HepG2 (cell line): ENCODE data around the gene NUTF2. TPM values are rescaled to one million over a fixed set of nuclear protein-coding genes. Genes with fewer than 3 reads are reported as not detected.

Experiments used
- ATAC-seq: fragments of 200-7000 bp; cut with Tn5 transposase; 3 replicates; pipeline ENCODE4 v1.9.1; 2020; ENCODE audit warnings: mild to moderate bottlenecking, moderate library complexity
- BruUV-seq: library from RNA; stranded (reverse); fragments of 400-500 nt; replicated peaks from 2 replicates; lab custom pipeline; 2021; lab: Mats Ljungman, UMichigan
- CTCF ChIA-PET: fragments of 300-600 bp; formaldehyde crosslinking; extraction: SDS; loops from one replicate; lab custom pipeline; 2021; ENCODE audit warnings: low total read pairs, inconsistent platforms, low intra/inter-chr PET ratio; lab: Yijun Ruan, JAX
- POLR2A ChIA-PET: fragments of 350-600 bp; sonication (Branson Sonifier 250); formaldehyde crosslinking; loops from one replicate; lab custom pipeline; 2020; ENCODE audit warnings: antibody characterized with exemption, inconsistent platforms; lab: Yijun Ruan, JAX
- DNase-seq: peaks from one replicate; pipeline ENCODE4 v3.0.0-alpha.2; 2015; ENCODE audit warnings: low spot score
- FAIRE-seq: peaks from 3 replicates; lab custom pipeline; 2011; peaks lifted over from hg19 to GRCh38; lab: Jason Lieb, UNC
- H2AFZ ChIP-seq: one replicate; pipeline ENCODE4 v1.6.1; 2011; ENCODE audit warnings: low read length, inconsistent platforms
- H3K27ac ChIP-seq: fragments of 300-600 bp; 3 replicates; pipeline ENCODE4 v1.8.0; 2011; ENCODE audit warnings: mixed run types, mild to moderate bottlenecking, mixed read lengths, low read length, inconsistent platforms; ENCODE audit not compliant: insufficient read depth; ENCODE audit errors: extremely low read length
- H3K27me3 ChIP-seq, 2 experiments: fragments of 200-600 bp in 1 of 2; 2 replicates in 1 of 2; 3 replicates in 1 of 2; pipeline versions ENCODE4 v1.6.0 to v1.8.0; 2011; ENCODE audit warnings: low read length in 2 of 2, mild to moderate bottlenecking in 2 of 2, moderate library complexity in 2 of 2, inconsistent platforms in 1 of 2; ENCODE audit not compliant: insufficient read depth in 2 of 2, control insufficient read depth in 1 of 2
- H3K36me3 ChIP-seq, 2 experiments: fragments of 200-600 bp in 1 of 2; replicated peaks in 1 of 2; 2 replicates in 1 of 2; 3 replicates in 1 of 2; pipeline versions ENCODE4 v1.5.1 to v1.8.0; 2011; ENCODE audit warnings: low read length in 2 of 2, inconsistent platforms in 1 of 2; ENCODE audit not compliant: insufficient read depth in 2 of 2, control insufficient read depth in 1 of 2
- H3K4me1 ChIP-seq: 2 replicates; pipeline ENCODE4 v1.5.1; 2012; ENCODE audit warnings: low read length, inconsistent platforms; ENCODE audit not compliant: insufficient read depth
- H3K4me2 ChIP-seq: 2 replicates; pipeline ENCODE4 v1.6.0; 2011; ENCODE audit warnings: low read depth, low read length, inconsistent platforms
- H3K4me3 ChIP-seq, 3 experiments: fragments of 200-600 bp in 1 of 3; sonication (generic), shearing (Covaris generic) in 1 of 3; replicated peaks in 1 of 3; 2 replicates each; pipeline ENCODE4 v1.5.1; 2011 to 2016; ENCODE audit warnings: low read length in 3 of 3, inconsistent platforms in 2 of 3, low read depth in 2 of 3, mild to moderate bottlenecking in 2 of 3, control low read depth in 1 of 3, mixed read lengths in 1 of 3; ENCODE audit not compliant: insufficient read depth in 1 of 3
- H3K79me2 ChIP-seq: one replicate; pipeline ENCODE4 v1.6.1; 2011; ENCODE audit warnings: low read length, inconsistent platforms; ENCODE audit not compliant: insufficient read depth
- H3K9ac ChIP-seq: 2 replicates; pipeline ENCODE4 v1.6.0; 2011; ENCODE audit warnings: mild to moderate bottlenecking, low read depth, low read length, inconsistent platforms; ENCODE audit not compliant: insufficient read depth
- H3K9me3 ChIP-seq: 2 replicates; pipeline ENCODE4 v1.5.1; 2012; ENCODE audit warnings: mild to moderate bottlenecking, low read length
- H4K20me1 ChIP-seq: 2 replicates; pipeline ENCODE4 v1.6.0; 2011; ENCODE audit warnings: inconsistent platforms, mild to moderate bottlenecking, low read length, moderate library complexity; ENCODE audit not compliant: insufficient read depth
- AGO2 ChIP-seq: fragments of 200-400 bp; formaldehyde crosslinking; optimal IDR thresholded peaks from 2 replicates; pipeline ENCODE3; 2017; ENCODE audit warnings: mild to moderate bottlenecking, low read depth, low read length, moderate library complexity
- HIC2 ChIP-seq: sonication (generic); formaldehyde crosslinking; IDR thresholded peaks from 2 replicates; pipeline ENCODE4 v1.9.0; 2022; ENCODE audit warnings: low read depth, missing genetic modification reagents
- ZNF570 ChIP-seq: sonication (generic); formaldehyde crosslinking; IDR thresholded peaks from 2 replicates; pipeline ENCODE4 v1.4.0; 2020; ENCODE audit warnings: mild to moderate bottlenecking, missing genetic modification reagents, borderline replicate concordance
- ZNF777 ChIP-seq: sonication (generic); formaldehyde crosslinking; IDR thresholded peaks from 2 replicates; pipeline ENCODE4 v1.4.0; 2020; ENCODE audit warnings: missing genetic modification reagents
- WGBS: methylation state at CpG from one replicate; pipeline ENCODE4 v1.1.6; 2017; ENCODE audit warnings: low lambda C conversion rate; 5-methylcytosine and 5-hydroxymethylcytosine counted together
- in situ Hi-C: cut with HindIII; loops from 2 replicates; pipeline ENCODE4 v1.10.0; 2017; ENCODE audit warnings: low pct_unique_long_range_greater_than_20kb; ENCODE audit not compliant: extremely low pct_ligation_motif_present
- intact Hi-C: fragments of 100-400 bp; cut with micrococcal nuclease; formaldehyde crosslinking; loops from one replicate; pipeline ENCODE4 v1.10.0; 2022; ENCODE audit not compliant: unreplicated experiment
- polyA plus RNA-seq, 8 experiments: library from polyadenylated mRNA; depleted of rRNA in 3 of 8; stranded (reverse) in 7 of 8; unstranded in 1 of 8; fragments of >200 nt; fragmentation: Illumina TruSeq in 4 of 8; extraction: Trizol in 4 of 8; gene quantifications; 2 replicates each; pipeline versions ENCODE4 v1.2.1 to v1.2.3, GENCODE V29; 2011 to 2016; ENCODE audit warnings: low read depth in 4 of 8, missing spikeins in 1 of 8, mixed read lengths in 1 of 8; ENCODE audit not compliant: insufficient read depth in 1 of 8
- total RNA-seq, 5 experiments: library from RNA; depleted of rRNA; stranded (reverse); fragments of >200 nt; fragmentation: Illumina TruSeq; extraction: Trizol; gene quantifications; 2 replicates each; pipeline ENCODE4 v1.2.3, GENCODE V29; 2016; ENCODE audit warnings: low read depth in 1 of 5
- TF ChIP-seq, protein P1 (sequence below): sonication (generic); formaldehyde crosslinking; IDR thresholded peaks from 2 replicates; pipeline ENCODE4 v1.4.0; 2020; ENCODE audit warnings: missing genetic modification reagents

NUTF2 gene
- total and polyA plus RNA-seq, 2 of the 13 experiments (the other 11 are each of a cell fraction or from before 2014, with no cell fraction given): 168 to 214 TPM

DNA sequence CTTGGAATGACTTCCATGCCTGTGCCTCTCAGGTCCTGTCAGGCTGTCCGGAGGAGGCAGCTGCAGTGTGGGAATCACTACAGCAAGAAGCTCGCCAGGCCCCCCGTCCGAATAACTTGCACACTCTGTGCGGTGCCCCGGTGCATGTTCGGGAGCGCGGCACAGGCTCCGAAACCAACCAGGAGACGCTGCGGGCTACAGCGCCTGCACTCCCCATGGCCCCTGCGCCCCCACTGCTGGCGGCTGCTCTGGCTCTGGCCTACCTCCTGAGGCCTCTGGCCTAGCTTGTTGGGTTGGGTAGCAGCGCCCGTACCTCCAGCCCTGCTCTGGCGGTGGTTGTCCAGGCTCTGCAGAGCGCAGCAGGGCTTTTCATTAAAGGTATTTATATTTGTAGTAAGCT is 39.2 kb downstream of the NUTF2 start:
- CTCF ChIA-PET: interaction anchor here (5.3 kb wide), 1 partner anchor 42 kb away, joined by 63 read pairs; no protein-coding TSS in a partner anchor
- H3K4me2 ChIP-seq: no peak overlapping the region
- H3K9ac ChIP-seq: no peak overlapping the region
- H3K9me3 ChIP-seq: no peaks in the 10 kb centered on the region
- peaks cover 31% of the 10 kb centered on the region for H3K4me1 ChIP-seq
- no TSS peak for BruUV-seq
- H2AFZ ChIP-seq: no peak overlapping the region
- FAIRE-seq: no peak
- WGBS: 98% methylated on average over 10 of the region's 19 CpGs
- POLR2A ChIA-PET: interaction anchor here (1.0 to 1.2 kb wide), 2 partner anchors 28 to 49 kb away, joined by 3 to 4 read pairs; no protein-coding TSS in a partner anchor
- intact Hi-C loops: no loop called here
- H3K4me3 ChIP-seq: no peak overlapping the region
- no peak overlapping the region for H3K27ac ChIP-seq
- TF ChIP-seq, protein P1, sequence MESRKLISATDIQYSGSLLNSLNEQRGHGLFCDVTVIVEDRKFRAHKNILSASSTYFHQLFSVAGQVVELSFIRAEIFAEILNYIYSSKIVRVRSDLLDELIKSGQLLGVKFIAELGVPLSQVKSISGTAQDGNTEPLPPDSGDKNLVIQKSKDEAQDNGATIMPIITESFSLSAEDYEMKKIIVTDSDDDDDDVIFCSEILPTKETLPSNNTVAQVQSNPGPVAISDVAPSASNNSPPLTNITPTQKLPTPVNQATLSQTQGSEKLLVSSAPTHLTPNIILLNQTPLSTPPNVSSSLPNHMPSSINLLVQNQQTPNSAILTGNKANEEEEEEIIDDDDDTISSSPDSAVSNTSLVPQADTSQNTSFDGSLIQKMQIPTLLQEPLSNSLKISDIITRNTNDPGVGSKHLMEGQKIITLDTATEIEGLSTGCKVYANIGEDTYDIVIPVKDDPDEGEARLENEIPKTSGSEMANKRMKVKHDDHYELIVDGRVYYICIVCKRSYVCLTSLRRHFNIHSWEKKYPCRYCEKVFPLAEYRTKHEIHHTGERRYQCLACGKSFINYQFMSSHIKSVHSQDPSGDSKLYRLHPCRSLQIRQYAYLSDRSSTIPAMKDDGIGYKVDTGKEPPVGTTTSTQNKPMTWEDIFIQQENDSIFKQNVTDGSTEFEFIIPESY (CRISPR knock-in tag): peak; percentile 49
- TF ChIP-seq ZNF777 (CRISPR knock-in tag) (no peak), HIC2 (no peak), ZNF570 (CRISPR knock-in tag) (no peak), AGO2 (peak; percentile 18)
- in situ Hi-C loops: loop anchor here (5.0 to 10.0 kb wide), 2 partner anchors 41 to 159 kb away; no protein-coding TSS in a partner anchor
- H3K27me3 ChIP-seq: no peaks in the 10 kb centered on the region
- no peaks in the 10 kb centered on the region for H3K79me2 ChIP-seq
- no peak for DNase-seq
- no peak for ATAC-seq
- H4K20me1 ChIP-seq: no peaks in the 10 kb centered on the region
- H3K36me3 ChIP-seq: peaks cover 23 to 45% of the 10 kb centered on the region in 2 experiments
